Fibroblast of pulmonary artery (primary cell): ENCODE measurements around the gene ZCCHC14.

ENCODE experiments used
- DNase-seq: peaks from one replicate; pipeline ENCODE4 v3.0.0-alpha.2; 2010; ENCODE audit warnings: low read depth
- H3K4me3 ChIP-seq: replicated peaks from 2 replicates; pipeline ENCODE4 v1.5.1; 2011; ENCODE audit warnings: low read depth, mild to moderate bottlenecking, control low read depth, low read length, moderate library complexity
- CTCF ChIP-seq: IDR thresholded peaks from 2 replicates; pipeline ENCODE4 v1.5.1; 2011; ENCODE audit warnings: mild to moderate bottlenecking, control low read depth, low read length, inconsistent platforms; ENCODE audit errors: missing control alignments

The ZCCHC14 gene

DNA sequence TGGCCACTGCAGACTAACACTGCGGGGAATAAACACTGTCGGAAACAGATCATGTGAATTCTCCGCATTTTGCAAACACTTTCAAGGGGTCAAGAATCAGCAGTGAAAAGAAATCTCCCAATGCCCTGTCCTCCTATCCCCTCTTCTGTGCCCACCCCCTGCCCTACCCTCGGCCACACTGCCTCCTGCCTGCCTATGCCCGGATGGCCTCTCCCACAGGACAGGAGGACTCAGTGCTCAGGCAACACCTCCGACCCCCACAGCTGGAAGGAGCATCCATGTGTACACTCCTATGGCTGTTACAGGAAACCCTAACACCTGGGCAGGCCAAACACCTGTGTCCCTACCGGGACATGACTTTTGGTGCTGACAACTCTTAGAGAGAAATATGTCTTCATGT is 133.7 kb downstream of the ZCCHC14 start:
- DNase-seq = no peak
- TF ChIP-seq CTCF = no peak
- no peak overlapping the region for H3K4me3 ChIP-seq

DNA sequence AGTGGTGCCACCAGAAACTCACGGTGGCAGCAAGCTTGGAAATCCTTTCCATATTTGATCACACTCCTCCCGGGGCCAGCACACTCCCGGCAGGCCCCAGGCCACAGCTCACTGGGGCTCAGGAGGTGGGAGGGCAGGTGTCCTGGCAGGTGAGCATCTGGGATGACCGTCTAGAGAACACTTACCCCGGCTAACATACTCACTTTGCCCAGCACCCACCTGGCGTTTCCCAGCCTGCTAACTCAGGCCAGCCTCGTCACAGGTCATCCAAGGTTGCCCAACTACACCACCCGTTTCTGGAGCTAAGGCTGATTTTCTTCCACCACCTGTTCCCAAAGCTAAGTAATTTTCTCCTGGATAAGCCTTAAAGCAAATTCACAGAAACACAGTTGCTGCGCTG is 134.1 kb downstream of the ZCCHC14 start:
- no peak for DNase-seq
- no peak overlapping the region for H3K4me3 ChIP-seq
- TF ChIP-seq CTCF = no peak

- TF ChIP-seq CTCF = no peak
- H3K4me3 ChIP-seq = no peak overlapping the region
- DNase-seq = no peak
Measured at GRCh38 chr16:87358250-87358649, 134.6 kb downstream of the ZCCHC14 start.

GRCh38 chr16:87356491-87356853 is 136.4 kb downstream of the ZCCHC14 start:
- no peak for DNase-seq
- H3K4me3 ChIP-seq = no peak overlapping the region
- no peak for TF ChIP-seq CTCF
